Lower leg skin (tissue), 3 donors: ENCODE measurements around the gene ATP2B2.

Experiments
- POLR2A ChIP-seq, 2 donors: fragments of 450-650 bp; IDR thresholded peaks; one replicate each; pipeline ENCODE4 v1.6.1; 2016 to 2017; ENCODE audit warnings: antibody characterized with exemption in 2 of 2, mild to moderate bottlenecking in 1 of 2, moderate library complexity in 1 of 2
- TF ChIP-seq, protein P1 (sequence below), 3 donors: fragments of 450-650 bp; IDR thresholded peaks; one replicate each; pipeline ENCODE4 v1.5.1; 2016; ENCODE audit warnings: antibody characterized with exemption in 3 of 3, mild to moderate bottlenecking in 3 of 3, moderate library complexity in 2 of 3

GRCh38 chr3:10330319-10330718 lies 175.1 kb downstream of the ATP2B2 start:
- TF ChIP-seq, protein P1, sequence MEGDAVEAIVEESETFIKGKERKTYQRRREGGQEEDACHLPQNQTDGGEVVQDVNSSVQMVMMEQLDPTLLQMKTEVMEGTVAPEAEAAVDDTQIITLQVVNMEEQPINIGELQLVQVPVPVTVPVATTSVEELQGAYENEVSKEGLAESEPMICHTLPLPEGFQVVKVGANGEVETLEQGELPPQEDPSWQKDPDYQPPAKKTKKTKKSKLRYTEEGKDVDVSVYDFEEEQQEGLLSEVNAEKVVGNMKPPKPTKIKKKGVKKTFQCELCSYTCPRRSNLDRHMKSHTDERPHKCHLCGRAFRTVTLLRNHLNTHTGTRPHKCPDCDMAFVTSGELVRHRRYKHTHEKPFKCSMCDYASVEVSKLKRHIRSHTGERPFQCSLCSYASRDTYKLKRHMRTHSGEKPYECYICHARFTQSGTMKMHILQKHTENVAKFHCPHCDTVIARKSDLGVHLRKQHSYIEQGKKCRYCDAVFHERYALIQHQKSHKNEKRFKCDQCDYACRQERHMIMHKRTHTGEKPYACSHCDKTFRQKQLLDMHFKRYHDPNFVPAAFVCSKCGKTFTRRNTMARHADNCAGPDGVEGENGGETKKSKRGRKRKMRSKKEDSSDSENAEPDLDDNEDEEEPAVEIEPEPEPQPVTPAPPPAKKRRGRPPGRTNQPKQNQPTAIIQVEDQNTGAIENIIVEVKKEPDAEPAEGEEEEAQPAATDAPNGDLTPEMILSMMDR (IDR thresholded peaks at IDR 0.05), result no peak
- no peak for TF ChIP-seq POLR2A (IDR thresholded peaks at IDR 0.05)
